Esophagus squamous epithelium (tissue), 5 donors: Measurements from ENCODE around the gene KRTAP16-1. TPM values are rescaled to one million over a fixed set of nuclear protein-coding genes. Genes with fewer than 3 reads are reported as not detected.

Source experiments
- DNase-seq: peaks from one replicate; lab custom pipeline; 2025; lab: John Stamatoyannopoulos, UW
- H3K27ac ChIP-seq, 4 donors: fragments of 200-600 bp; sonication (generic); one replicate each; pipeline ENCODE4 v1.5.1; 2016 to 2019; ENCODE audit warnings: mild to moderate bottlenecking in 1 of 4
- H3K27me3 ChIP-seq, 4 donors: fragments of 200-600 bp; sonication (generic); 1 replicate in 3 of 4; 2 replicates in 1 of 4; pipeline versions ENCODE4 v1.5.1 to v1.6.0; 2017 to 2021; ENCODE audit warnings: antibody characterized with exemption in 1 of 4
- H3K36me3 ChIP-seq, 3 donors: fragments of 200-600 bp; sonication (generic); one replicate each; pipeline ENCODE4 v1.5.1; 2016 to 2019
- H3K4me1 ChIP-seq, 3 donors: fragments of 200-600 bp; sonication (generic); one replicate each; pipeline ENCODE4 v1.5.1; 2017 to 2019
- H3K4me3 ChIP-seq, 4 donors: fragments of 200-600 bp; sonication (generic); 1 replicate in 3 of 4; 2 replicates in 1 of 4; pipeline ENCODE4 v1.5.1; 2016 to 2019; ENCODE audit warnings: mild to moderate bottlenecking in 2 of 4, moderate library complexity in 1 of 4
- H3K9me3 ChIP-seq, 3 donors: fragments of 200-600 bp; sonication (generic); one replicate each; pipeline ENCODE4 v1.5.1; 2016 to 2019
- POLR2A ChIP-seq, 4 donors: fragments of 450-650 bp; IDR thresholded peaks; one replicate each; pipeline ENCODE4 v1.6.1; 2017; ENCODE audit warnings: antibody characterized with exemption in 4 of 4, mild to moderate bottlenecking in 4 of 4, moderate library complexity in 3 of 4
- WGBS, 2 donors: methylation state at CpG; one replicate each; pipeline ENCODE4 v1.1.5; 2018; 5-methylcytosine and 5-hydroxymethylcytosine counted together
- intact Hi-C: fragments of 100-400 bp; cut with DNase I; formaldehyde crosslinking; loops from one replicate; pipeline ENCODE4 v1.15.0; 2022
- total RNA-seq, 4 donors: library from RNA; depleted of rRNA; stranded (reverse); fragments of >200 nt; gene quantifications; one replicate each; pipeline ENCODE4 v1.1.0, GENCODE V29; 2016
- TF ChIP-seq, protein P1 (sequence below), 6 experiments: fragments of 450-650 bp in 4 of 6; fragments of 200-600 bp in 2 of 6; sonication (generic) in 2 of 6; IDR thresholded peaks; one replicate each; pipeline ENCODE4 v1.5.1; 2016 to 2019; ENCODE audit warnings: antibody characterized with exemption in 6 of 6, mild to moderate bottlenecking in 4 of 6, moderate library complexity in 4 of 6
- donor health status: DM: yes; HTN: yes; CAD: no.

The KRTAP16-1 gene
- total RNA-seq, 4 donors from 2014 or later, result not detected

DNA sequence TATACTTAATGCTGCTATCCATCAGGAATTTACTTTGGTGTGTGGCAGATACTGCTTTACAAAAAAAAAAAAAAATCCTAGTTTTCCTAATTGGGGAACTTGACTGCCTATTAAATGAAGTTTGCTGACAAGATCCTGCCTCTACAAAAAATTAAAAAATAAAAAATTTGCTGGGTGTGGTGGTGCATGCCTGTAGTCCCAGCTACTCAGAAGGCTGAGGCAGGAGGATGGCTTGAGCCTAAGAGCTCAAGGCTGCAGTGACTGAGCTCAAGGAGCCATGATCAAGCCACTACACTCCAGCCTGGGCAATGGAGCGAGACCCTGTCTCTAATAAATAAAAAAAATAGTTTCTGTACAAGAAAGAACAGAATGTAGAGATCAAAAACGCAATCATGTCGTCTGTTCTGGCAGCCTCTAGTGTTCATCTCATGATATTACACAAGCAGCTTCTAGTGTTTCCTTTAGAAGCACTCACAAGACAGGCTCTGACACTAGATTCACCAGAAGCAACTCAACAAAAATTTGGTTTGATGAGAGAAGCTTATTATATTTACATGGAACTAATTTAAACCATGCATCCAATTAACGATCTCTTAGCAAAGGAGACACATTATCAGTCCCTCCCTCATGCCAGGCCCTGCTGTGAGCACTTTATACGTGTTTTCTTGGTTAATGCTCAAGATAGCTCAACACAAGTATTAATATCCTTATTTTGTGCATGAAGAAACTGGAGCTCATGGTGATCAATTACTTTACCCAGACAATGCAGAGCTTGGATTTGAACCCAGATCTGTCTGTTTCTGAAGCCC lies 13.2 kb upstream of the KRTAP16-1 start:
- H3K4me1 ChIP-seq, result peaks cover 0 to 24% (median 0%) of the 10 kb centered on the region in 3 donors
- intact Hi-C loops, result loop anchor here (5.0 kb wide), 1 partner anchor 415 kb away; no protein-coding TSS in a partner anchor
- WGBS, 2 donors, result 28 to 30% methylated on average over 5 of the region's 5 CpGs
- DNase-seq, result no peak
- H3K36me3 ChIP-seq, result no peaks in the 10 kb centered on the region
- H3K4me3 ChIP-seq, result no peak overlapping the region
- no peaks in the 10 kb centered on the region for H3K27me3 ChIP-seq
- H3K9me3 ChIP-seq, result peaks cover 0 to 6% (median 0%) of the 10 kb centered on the region in 3 donors
- H3K27ac ChIP-seq, result no peak overlapping the region
- TF ChIP-seq, protein P1, sequence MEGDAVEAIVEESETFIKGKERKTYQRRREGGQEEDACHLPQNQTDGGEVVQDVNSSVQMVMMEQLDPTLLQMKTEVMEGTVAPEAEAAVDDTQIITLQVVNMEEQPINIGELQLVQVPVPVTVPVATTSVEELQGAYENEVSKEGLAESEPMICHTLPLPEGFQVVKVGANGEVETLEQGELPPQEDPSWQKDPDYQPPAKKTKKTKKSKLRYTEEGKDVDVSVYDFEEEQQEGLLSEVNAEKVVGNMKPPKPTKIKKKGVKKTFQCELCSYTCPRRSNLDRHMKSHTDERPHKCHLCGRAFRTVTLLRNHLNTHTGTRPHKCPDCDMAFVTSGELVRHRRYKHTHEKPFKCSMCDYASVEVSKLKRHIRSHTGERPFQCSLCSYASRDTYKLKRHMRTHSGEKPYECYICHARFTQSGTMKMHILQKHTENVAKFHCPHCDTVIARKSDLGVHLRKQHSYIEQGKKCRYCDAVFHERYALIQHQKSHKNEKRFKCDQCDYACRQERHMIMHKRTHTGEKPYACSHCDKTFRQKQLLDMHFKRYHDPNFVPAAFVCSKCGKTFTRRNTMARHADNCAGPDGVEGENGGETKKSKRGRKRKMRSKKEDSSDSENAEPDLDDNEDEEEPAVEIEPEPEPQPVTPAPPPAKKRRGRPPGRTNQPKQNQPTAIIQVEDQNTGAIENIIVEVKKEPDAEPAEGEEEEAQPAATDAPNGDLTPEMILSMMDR (IDR thresholded peaks at IDR 0.05), result peak in 5 of 6 experiments; percentile 76 to 91 (median 86)
- no peak for TF ChIP-seq POLR2A (IDR thresholded peaks at IDR 0.05)

DNA sequence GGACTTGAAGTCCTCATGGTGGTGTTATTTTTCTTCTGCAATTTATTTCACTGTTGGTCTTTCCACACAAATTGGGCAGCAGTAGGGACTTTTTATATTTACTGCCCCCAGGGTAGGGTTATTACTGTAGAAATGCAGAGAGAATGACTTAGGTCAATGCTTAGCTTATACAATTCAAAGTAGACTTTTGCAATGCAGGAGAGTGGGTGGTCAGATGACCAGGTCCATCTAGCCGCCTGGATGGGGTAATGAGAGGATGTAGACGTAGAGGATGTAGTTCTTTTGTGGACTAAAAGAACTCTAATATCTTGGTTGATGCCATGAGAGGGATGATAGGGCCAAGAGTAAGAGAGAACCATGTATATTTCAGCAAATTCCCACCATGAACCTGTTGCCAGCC lies 9.1 kb upstream of the KRTAP16-1 start:
- H3K9me3 ChIP-seq, result peaks cover 0 to 6% (median 0%) of the 10 kb centered on the region in 3 donors
- peaks cover 0 to 21% (median 0%) of the 10 kb centered on the region in 4 donors for H3K27me3 ChIP-seq
- no peaks in the 10 kb centered on the region for H3K36me3 ChIP-seq
- WGBS, 2 donors, result 29 to 88% methylated on average over 2 of the region's 2 CpGs
- no peak for DNase-seq
- H3K27ac ChIP-seq, result no peak overlapping the region
- no peak overlapping the region for H3K4me3 ChIP-seq
- no peak for TF ChIP-seq POLR2A (IDR thresholded peaks at IDR 0.05)
- TF ChIP-seq, protein P1 (IDR thresholded peaks at IDR 0.05), result no peak
- peaks cover 0 to 7% (median 0%) of the 10 kb centered on the region in 3 donors for H3K4me1 ChIP-seq
- intact Hi-C loops, result no loop called here

DNA sequence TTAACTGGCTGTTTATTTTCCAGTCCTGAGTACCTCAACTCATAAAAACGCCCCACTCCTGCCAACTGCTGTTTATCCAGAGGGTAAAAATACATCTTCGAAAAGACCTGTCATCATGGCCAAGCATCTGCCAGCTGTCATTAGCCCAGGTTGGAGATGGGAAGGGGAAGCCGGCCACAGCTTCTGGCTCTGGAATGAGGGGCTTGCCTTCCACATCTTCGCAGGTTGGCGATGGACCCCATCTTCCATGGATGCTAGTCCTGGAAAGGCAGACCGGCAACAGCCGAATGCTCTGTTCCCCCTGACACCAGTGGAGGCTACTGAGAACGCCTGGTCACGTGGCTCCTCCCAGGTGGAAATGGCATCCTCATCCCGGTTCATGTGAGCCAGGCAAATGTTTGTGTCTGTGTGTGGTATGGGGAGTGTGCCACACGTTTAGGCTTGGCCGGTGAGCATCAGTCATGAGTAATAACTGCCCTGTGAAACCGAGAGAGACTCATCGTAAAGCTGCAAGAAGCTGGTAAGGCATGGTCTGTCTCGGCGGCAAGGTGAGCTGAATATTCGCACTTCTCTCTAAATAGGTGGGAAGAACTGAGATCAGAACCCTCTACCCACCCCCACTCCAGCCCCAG lies 6.8 kb upstream of the KRTAP16-1 start:
- WGBS, 2 donors, result 68 to 79% methylated on average over 8 to 14 of the region's 17 CpGs
- H3K9me3 ChIP-seq, result peaks cover 0 to 6% (median 0%) of the 10 kb centered on the region in 3 donors
- intact Hi-C loops, result no loop called here
- no peaks in the 10 kb centered on the region for H3K36me3 ChIP-seq
- peaks cover 0 to 21% (median 0%) of the 10 kb centered on the region in 4 donors for H3K27me3 ChIP-seq
- no peak overlapping the region for H3K4me3 ChIP-seq
- no peak overlapping the region for H3K27ac ChIP-seq
- no peaks in the 10 kb centered on the region for H3K4me1 ChIP-seq
- TF ChIP-seq, protein P1 (IDR thresholded peaks at IDR 0.05), result no peak
- no peak for TF ChIP-seq POLR2A (IDR thresholded peaks at IDR 0.05)
- no peak for DNase-seq

DNA sequence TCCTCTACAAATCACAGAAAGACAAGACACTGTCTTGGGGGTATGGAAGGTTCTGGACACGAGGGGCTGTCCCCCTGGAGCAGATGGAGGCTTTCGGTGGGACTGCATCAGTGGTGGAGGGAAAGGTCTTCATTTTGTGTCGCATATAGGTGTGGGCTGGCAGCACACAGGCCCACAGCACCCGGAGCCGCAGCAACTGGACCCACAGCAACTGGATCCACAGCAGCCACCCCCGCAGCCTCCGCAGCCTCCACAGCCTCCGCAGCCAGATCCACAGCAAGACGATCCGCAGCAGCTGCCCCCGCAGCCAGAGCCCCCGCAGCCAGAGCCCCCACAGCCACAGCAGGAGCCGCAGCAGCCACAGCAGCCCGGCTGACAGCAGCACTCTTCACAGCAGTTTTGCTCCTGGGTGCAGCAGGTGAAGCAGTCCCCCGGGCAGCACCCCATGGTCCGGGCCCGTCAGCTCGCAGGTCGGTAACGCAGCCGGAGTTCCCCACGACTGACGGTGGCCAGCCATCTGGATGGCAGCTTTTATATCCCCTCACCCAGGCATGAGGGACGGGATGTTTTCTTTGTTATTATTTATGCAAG lies 6.2 kb upstream of the KRTAP16-1 start, which contains the start of gene KRTAP17-1:
TSS of gene KRTAP17-1 (minus strand) at position 507 of the 591 bp plus-strand sequence. CDS start at position 447, 60 bp downstream.
- no peak within 1 kb of the TSS for H3K27ac ChIP-seq

More for the DNA sequence above, 6.2 kb upstream of the KRTAP16-1 start, which contains the start of gene KRTAP17-1:
- H3K4me1 ChIP-seq, result no peaks in the 10 kb centered on the region
- 68 to 91% methylated on average over 3 to 13 of the region's 24 CpGs for WGBS, 2 donors
- H3K4me3 ChIP-seq, result no peak within 1 kb of the TSS
- DNase-seq, result no peak
- no peak for TF ChIP-seq POLR2A (IDR thresholded peaks at IDR 0.05)
- TF ChIP-seq, protein P1 (IDR thresholded peaks at IDR 0.05), result no peak
- peaks cover 0 to 6% (median 0%) of the 10 kb centered on the region in 3 donors for H3K9me3 ChIP-seq
- H3K27me3 ChIP-seq, result peaks cover 0 to 21% (median 0%) of the 10 kb centered on the region in 4 donors
- intact Hi-C loops, result no loop called here
- no peaks in the 10 kb centered on the region for H3K36me3 ChIP-seq
